MM.1S (cell line): ENCODE results near the gene PRDM9.
"Not testable (repeated sequence)": the region's sequence is repeated elsewhere in the genome, so short reads cannot be mapped to it uniquely, and the experiment has no call there.

ENCODE experiments used
- CTCF ChIP-seq: fragments of 300-600 bp; sonication (generic); IDR thresholded peaks from 2 replicates; pipeline ENCODE4 v1.5.1; 2016; ENCODE audit warnings: antibody characterized with exemption, low read length, mixed read lengths
- EZH2 ChIP-seq: fragments of 300-600 bp; sonication (generic); optimal IDR thresholded peaks from 2 replicates; pipeline ENCODE3; 2017; ENCODE audit warnings: low read depth, mild to moderate bottlenecking, antibody characterized with exemption, low read length, mixed read lengths
- EZH2phosphoT487 ChIP-seq: fragments of 300-600 bp; sonication (generic); IDR thresholded peaks from 2 replicates; pipeline ENCODE4 v1.6.1; 2018; ENCODE audit warnings: antibody characterized with exemption, low read length

- TF ChIP-seq EZH2, EZH2phosphoT487, CTCF: not testable (repeated sequence)
Measured at GRCh38 chr5:23526616-23527015, 19.2 kb downstream of the PRDM9 start.
